Spleen (tissue), 11 donors: ENCODE results near the gene TAF3. TPM values are rescaled to one million over a fixed set of nuclear protein-coding genes. Genes with fewer than 3 reads are reported as not detected.

Source experiments
- DNase-seq: peaks from one replicate; pipeline ENCODE4 v3.0.0-alpha.2; 2020
- H3K27ac ChIP-seq, 8 donors: fragments of 200-600 bp; sonication (generic) in 7 of 8; 1 replicate in 4 of 8; 2 replicates in 4 of 8; pipeline versions ENCODE4 v1.5.0 to v1.8.0; 2016 to 2021; ENCODE audit warnings: inconsistent platforms in 4 of 8, mild to moderate bottlenecking in 4 of 8, moderate library complexity in 1 of 8
- H3K27me3 ChIP-seq, 7 donors: fragments of 200-600 bp; sonication (generic) in 6 of 7; replicated peaks in 1 of 7; 1 replicate in 4 of 7; 2 replicates in 3 of 7; pipeline versions ENCODE4 v1.5.0 to v1.8.0; 2016 to 2021; ENCODE audit warnings: inconsistent platforms in 3 of 7, mild to moderate bottlenecking in 1 of 7
- H3K36me3 ChIP-seq, 6 donors: fragments of 200-600 bp; sonication (generic) in 5 of 6; 1 replicate in 4 of 6; 2 replicates in 2 of 6; pipeline versions ENCODE4 v1.5.0 to v1.8.0; 2016 to 2021; ENCODE audit warnings: inconsistent platforms in 2 of 6
- H3K4me1 ChIP-seq, 6 donors: fragments of 200-600 bp; sonication (generic) in 5 of 6; 1 replicate in 3 of 6; 2 replicates in 3 of 6; pipeline versions ENCODE4 v1.5.0 to v1.8.0; 2016 to 2021; ENCODE audit warnings: inconsistent platforms in 3 of 6
- H3K4me3 ChIP-seq, 8 donors: fragments of 200-600 bp; sonication (generic) in 7 of 8; 1 replicate in 4 of 8; 2 replicates in 4 of 8; pipeline versions ENCODE4 v1.5.0 to v1.8.0; 2016 to 2021; ENCODE audit warnings: inconsistent platforms in 4 of 8, mild to moderate bottlenecking in 4 of 8, moderate library complexity in 2 of 8
- H3K9me3 ChIP-seq, 8 donors: fragments of 200-600 bp; sonication (generic) in 7 of 8; 1 replicate in 4 of 8; 2 replicates in 4 of 8; pipeline versions ENCODE4 v1.5.0 to v1.8.0; 2016 to 2021; ENCODE audit warnings: inconsistent platforms in 4 of 8
- CTCF ChIP-seq, 11 experiments: fragments of 200-600 bp in 7 of 11; fragments of 450-650 bp in 4 of 11; sonication (generic) in 4 of 11; IDR thresholded peaks in 8 of 11; conservative IDR thresholded peaks in 3 of 11; 1 replicate in 7 of 11; 2 replicates in 4 of 11; pipeline versions ENCODE4 v1.4.0 to v1.8.0; 2016 to 2021; ENCODE audit warnings: antibody characterized with exemption in 11 of 11, inconsistent platforms in 4 of 11, mild to moderate bottlenecking in 1 of 11
- POLR2A ChIP-seq, 3 donors: fragments of 450-650 bp; IDR thresholded peaks; one replicate each; pipeline ENCODE4 v1.5.1; 2017; ENCODE audit warnings: antibody characterized with exemption in 3 of 3, mild to moderate bottlenecking in 1 of 3
- POLR2AphosphoS5 ChIP-seq, 3 donors: sonication (generic); formaldehyde crosslinking; IDR thresholded peaks; one replicate each; pipeline ENCODE4 v1.5.1; 2017; ENCODE audit warnings: antibody characterized with exemption in 3 of 3
- WGBS, 5 donors: extraction: QIAGEN DNeasy Blood & Tissue Kit in 3 of 5; methylation state at CpG; one replicate each; pipeline versions ENCODE4 v1.1.5 to v1.1.7; 2013 to 2018; 5-methylcytosine and 5-hydroxymethylcytosine counted together
- intact Hi-C: fragments of 100-400 bp; cut with DNase I; formaldehyde crosslinking; loops from one replicate; pipeline ENCODE4 v1.15.0; 2023; ENCODE audit warnings: low total_unique reads
- polyA plus RNA-seq, 3 donors: library from polyadenylated mRNA; stranded (reverse); fragments of 200-250 nt; gene quantifications; one replicate each; pipeline ENCODE4 v1.2.1, GENCODE V29; 2013
- total RNA-seq, 7 donors: library from RNA; depleted of rRNA in 3 of 7; stranded (reverse); fragments of >200 nt in 3 of 7; fragmentation: NEBNext Ultra II Directional in 4 of 7; extraction: Animal tissue kit (Norgen Biotek cat#: 25700) in 4 of 7; gene quantifications; one replicate each; pipeline versions ENCODE4 v1.1.0 to v1.2.1, GENCODE V29; 2016 to 2021
- donor health status: healthy with polysubstance abuse.
- donor health status: DM: no; HTN: no; CAD: no; lungs with moderate emphysema.
- donor health status: DM: no; HTN: no; CAD: no.
- donor health status: Bipolar disorder and iron deficiency.
- donor health status: healthy.
- donor health status: DM: no; HTN: no; CAD: no.
- donor health status: DM: yes; HTN: yes; CAD: no.

The TAF3 gene
- total and polyA plus RNA-seq, 10 donors = 2.7 to 13.0 (median 9.8) TPM

GRCh38 chr10:8013619-8014018 lies 195.3 kb downstream of the TAF3 start:
- Histone ChIP-seq H3K4me3 (no peak overlapping the region), H3K27me3 (no peaks in the 10 kb centered on the region), H3K27ac (no peak overlapping the region), H3K9me3 (no peaks in the 10 kb centered on the region), H3K4me1 (no peaks in the 10 kb centered on the region), H3K36me3 (peaks cover 0 to 81% (median 45%) of the 10 kb centered on the region in 6 donors)
- TF ChIP-seq POLR2A (IDR thresholded peaks at IDR 0.05) (no peak), CTCF (IDR thresholded peaks at IDR 0.05 in 8 of 11, conservative IDR thresholded peaks at IDR 0.05 in 3 of 11) (no peak)
- intact Hi-C loops = no loop called here
- 97 to 99% (median 98%) methylated on average over 10 of the region's 10 CpGs for WGBS, 5 donors
- DNase-seq = no peak

DNA sequence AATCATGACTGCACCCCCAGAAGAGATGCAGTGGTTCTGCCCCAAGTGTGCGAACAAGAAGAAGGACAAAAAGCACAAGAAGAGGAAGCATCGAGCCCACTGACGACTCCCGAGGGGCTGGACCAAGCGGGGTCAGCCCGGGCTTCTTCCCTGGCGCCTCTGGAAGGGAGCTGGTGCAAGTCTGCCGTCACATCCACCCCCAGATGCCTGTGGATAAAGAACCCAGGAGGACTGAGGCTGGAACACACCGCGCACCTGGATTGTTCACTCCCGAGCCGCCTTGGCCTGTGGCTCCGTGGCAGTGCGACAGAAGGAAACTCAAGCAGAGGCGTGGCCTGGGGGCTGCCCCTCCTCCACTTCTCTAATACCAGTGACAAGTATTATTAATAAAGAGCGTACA lies 196.3 kb downstream of the TAF3 start:
- Histone ChIP-seq H3K36me3 (peaks cover 0 to 71% (median 39%) of the 10 kb centered on the region in 6 donors), H3K27me3 (no peaks in the 10 kb centered on the region), H3K9me3 (no peaks in the 10 kb centered on the region), H3K4me1 (no peaks in the 10 kb centered on the region), H3K27ac (no peak overlapping the region), H3K4me3 (no peak overlapping the region)
- TF ChIP-seq CTCF (IDR thresholded peaks at IDR 0.05 in 8 of 11, conservative IDR thresholded peaks at IDR 0.05 in 3 of 11) = no peak
- TF ChIP-seq POLR2AphosphoS5 (IDR thresholded peaks at IDR 0.05) = no peak
- no peak for TF ChIP-seq POLR2A (IDR thresholded peaks at IDR 0.05)
- WGBS, 5 donors = 91 to 96% (median 93%) methylated on average over 16 of the region's 16 CpGs
- intact Hi-C loops = no loop called here
- DNase-seq = no peak

- Histone ChIP-seq H3K27me3 (peaks cover 0 to 4% (median 0%) of the 10 kb centered on the region in 7 donors), H3K36me3 (peaks cover 0 to 44% (median 22%) of the 10 kb centered on the region in 6 donors), H3K27ac (no peak overlapping the region), H3K9me3 (no peaks in the 10 kb centered on the region), H3K4me1 (no peaks in the 10 kb centered on the region), H3K4me3 (no peak overlapping the region)
- DNase-seq = no peak
- 67 to 74% (median 70%) methylated on average over 6 of the region's 6 CpGs for WGBS, 5 donors
- no peak for TF ChIP-seq POLR2AphosphoS5 (IDR thresholded peaks at IDR 0.05)
- no peak for TF ChIP-seq CTCF (IDR thresholded peaks at IDR 0.05 in 8 of 11, conservative IDR thresholded peaks at IDR 0.05 in 3 of 11)
- TF ChIP-seq POLR2A (IDR thresholded peaks at IDR 0.05) = no peak
- intact Hi-C loops = no loop called here
Observed at GRCh38 chr10:8017277-8017676, 199.0 kb downstream of the TAF3 start.

DNA sequence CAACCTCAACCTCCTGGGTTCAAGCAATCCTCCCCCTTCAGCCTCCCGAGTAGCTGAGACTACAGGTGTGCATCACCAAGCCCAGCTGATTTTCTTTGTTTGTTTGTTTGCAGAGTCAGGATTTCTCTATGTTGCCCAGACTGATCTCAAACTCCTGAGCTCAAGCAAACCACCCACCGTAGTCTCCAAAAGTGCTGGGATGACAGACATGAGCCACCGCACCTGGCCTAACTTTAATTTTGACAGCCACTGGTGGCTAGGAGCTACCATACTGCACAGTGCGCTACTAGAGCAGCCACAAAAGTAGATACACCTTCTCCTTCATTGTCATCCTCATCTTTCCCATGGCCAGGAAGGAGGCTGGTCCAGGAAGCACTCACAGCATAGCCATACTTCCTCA lies 205.0 kb downstream of the TAF3 start:
- no peaks in the 10 kb centered on the region for H3K36me3 ChIP-seq
- peaks cover 0 to 5% (median 0%) of the 10 kb centered on the region in 6 donors for H3K4me1 ChIP-seq
- TF ChIP-seq POLR2A (IDR thresholded peaks at IDR 0.05) (no peak), POLR2AphosphoS5 (IDR thresholded peaks at IDR 0.05) (no peak), CTCF (IDR thresholded peaks at IDR 0.05 in 8 of 11, conservative IDR thresholded peaks at IDR 0.05 in 3 of 11) (no peak)
- no peak overlapping the region for H3K4me3 ChIP-seq
- intact Hi-C loops = no loop called here
- DNase-seq = no peak
- 80 to 90% (median 85%) methylated on average over 4 of the region's 4 CpGs for WGBS, 5 donors
- H3K9me3 ChIP-seq = no peaks in the 10 kb centered on the region
- H3K27me3 ChIP-seq = peaks cover 0 to 32% (median 0%) of the 10 kb centered on the region in 7 donors
- no peak overlapping the region for H3K27ac ChIP-seq
